Measurements from ENCODE around the gene TRIM71. TPM values are rescaled to one million over a fixed set of nuclear protein-coding genes. Genes with fewer than 3 reads are reported as not detected.

TRIM71 gene
- total RNA-seq, 1 experiment from 2014 or later, result 274 TPM

- POLR2A ChIA-PET, result interaction anchor here (0.5 to 3.4 kb wide), 16 partner anchors 12 to 247 kb away, joined by 3 to 34 read pairs (median 3); no protein-coding TSS in a partner anchor
- no peak for ATAC-seq
- peaks cover 40% of the 10 kb centered on the region for H3K4me1 Mint-ChIP-seq
- CTCF ChIA-PET, result interaction anchor here (0.5 to 1.1 kb wide), 3 partner anchors 9 to 308 kb away, joined by 3 read pairs; no protein-coding TSS in a partner anchor
- peaks cover 46% of the 10 kb centered on the region for H3K36me3 Mint-ChIP-seq
- DNase-seq (ENCODE audit: low spot score), result peak; percentile 42
- H3K27ac Mint-ChIP-seq, result peak overlapping the region; percentile 97; the same call in 1 of the 2 replicates
- peak overlapping the region; percentile 92 for H3K4me3 Mint-ChIP-seq
- peak; percentile 44; the same call in 1 of the 2 replicates for TF ChIP-seq JUN (CRISPR knock-in tag; IDR thresholded peaks at IDR 0.05)
- TF ChIP-seq ZNF425 (CRISPR knock-in tag; conservative IDR thresholded peaks at IDR 0.05), result no peak
- no peaks in the 10 kb centered on the region for H3K9me3 Mint-ChIP-seq
- H3K27me3 Mint-ChIP-seq (ENCODE audit: low read depth), result peaks cover 7% of the 10 kb centered on the region; the same call in 1 of the 2 replicates
These were observed 590 bp upstream of the TRIM71 start for GRCh38 chr3:32817257-32817557.

- peak overlapping the region; percentile 96 for H3K27ac Mint-ChIP-seq
- H3K9me3 Mint-ChIP-seq, result no peaks in the 10 kb centered on the region
- peak overlapping the region; percentile 100 for H3K4me3 Mint-ChIP-seq
- peaks cover 7% of the 10 kb centered on the region; the same call in 1 of the 2 replicates for H3K27me3 Mint-ChIP-seq (ENCODE audit: low read depth)
- CTCF ChIA-PET, result no interaction called here
- H3K36me3 Mint-ChIP-seq, result peaks cover 51% of the 10 kb centered on the region
- H3K4me1 Mint-ChIP-seq, result peaks cover 44% of the 10 kb centered on the region
- POLR2A ChIA-PET, result interaction anchor here (3.4 kb wide), 1 partner anchor 38 kb away, joined by 34 read pairs; no protein-coding TSS in a partner anchor
- ATAC-seq (no peak), DNase-seq (ENCODE audit: low spot score) (no peak)
- TF ChIP-seq CDX4 (CRISPR knock-in tag; IDR thresholded peaks at IDR 0.05; ENCODE audit: borderline replicate concordance), result no peak
- TF ChIP-seq RORB (CRISPR knock-in tag; IDR thresholded peaks at IDR 0.05), result no peak
- TF ChIP-seq ZNF281 (CRISPR knock-in tag; IDR thresholded peaks at IDR 0.05), result no peak
- 0 out of 2 replicates have a peak, but pooled peaks have one; percentile 46 for TF ChIP-seq RELA (CRISPR knock-in tag; IDR thresholded peaks at IDR 0.05; ENCODE audit: borderline replicate concordance)
- no peak for TF ChIP-seq ZNF512 (CRISPR knock-in tag; IDR thresholded peaks at IDR 0.05; ENCODE audit: borderline replicate concordance)
- TF ChIP-seq HMGXB4 (CRISPR knock-in tag; IDR thresholded peaks at IDR 0.05), result no peak
- TF ChIP-seq ZNF423 (CRISPR knock-in tag; IDR thresholded peaks at IDR 0.05), result no peak
- no peak for TF ChIP-seq ZBTB21 (CRISPR knock-in tag; IDR thresholded peaks at IDR 0.05; ENCODE audit: borderline replicate concordance)
- no peak for TF ChIP-seq ATF2 (CRISPR knock-in tag; IDR thresholded peaks at IDR 0.05; ENCODE audit: borderline replicate concordance, low read depth)
- TF ChIP-seq PRRX2 (CRISPR knock-in tag; IDR thresholded peaks at IDR 0.05), result no peak
- no peak for TF ChIP-seq JAZF1 (CRISPR knock-in tag; IDR thresholded peaks at IDR 0.05)
- TF ChIP-seq ATF1 (CRISPR knock-in tag; IDR thresholded peaks at IDR 0.05), result peak; percentile 87
- peak; percentile 42; the same call in 1 of the 2 replicates for TF ChIP-seq ARID4B (CRISPR knock-in tag; IDR thresholded peaks at IDR 0.05; ENCODE audit: borderline replicate concordance)
- no peak for TF ChIP-seq ZMAT4 (CRISPR knock-in tag; IDR thresholded peaks at IDR 0.05)
- TF ChIP-seq FOXP1 (CRISPR knock-in tag; IDR thresholded peaks at IDR 0.05; ENCODE audit: borderline replicate concordance), result peak; percentile 80
These were observed 602 bp downstream of the TRIM71 start for GRCh38 chr3:32818229-32818969.
